NCI-H1930 (cell line): Measurements from ENCODE around the gene DHX34.
"Not testable (repeated sequence)": the region's sequence is repeated elsewhere in the genome, so short reads cannot be mapped to it uniquely, and the experiment has no call there.

ENCODE experiments used
- DNase-seq, 2 experiments: peaks; one replicate each; lab custom pipeline; 2025; lab: John Stamatoyannopoulos, UW

DHX34 gene

GRCh38 chr19:47370045-47370611 is 21.0 kb downstream of the DHX34 start:
- no peak for DNase-seq

DNA sequence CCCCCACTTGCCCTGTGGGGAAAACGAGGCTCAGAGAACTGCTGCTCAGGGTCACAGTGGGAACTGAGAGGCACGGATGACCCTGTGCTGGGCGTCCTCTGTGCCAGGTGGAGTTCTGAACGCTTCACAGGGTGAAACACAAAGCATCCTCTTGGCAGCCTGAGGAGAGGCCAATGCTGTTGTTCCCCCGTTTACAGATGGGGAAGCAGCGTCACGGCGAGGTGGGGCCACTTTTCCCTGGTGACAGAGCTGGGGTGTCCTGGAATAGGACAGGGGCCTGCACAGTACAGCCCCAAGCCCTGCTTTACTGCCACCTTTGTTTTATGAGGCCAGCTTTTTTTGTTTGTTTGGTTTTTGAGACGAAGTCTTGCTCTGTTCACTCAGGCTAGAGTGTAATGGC is 22.1 kb downstream of the DHX34 start:
- DNase-seq = no peak

GRCh38 chr19:47372603-47373002 is 23.5 kb downstream of the DHX34 start:
- no peak for DNase-seq

DNA sequence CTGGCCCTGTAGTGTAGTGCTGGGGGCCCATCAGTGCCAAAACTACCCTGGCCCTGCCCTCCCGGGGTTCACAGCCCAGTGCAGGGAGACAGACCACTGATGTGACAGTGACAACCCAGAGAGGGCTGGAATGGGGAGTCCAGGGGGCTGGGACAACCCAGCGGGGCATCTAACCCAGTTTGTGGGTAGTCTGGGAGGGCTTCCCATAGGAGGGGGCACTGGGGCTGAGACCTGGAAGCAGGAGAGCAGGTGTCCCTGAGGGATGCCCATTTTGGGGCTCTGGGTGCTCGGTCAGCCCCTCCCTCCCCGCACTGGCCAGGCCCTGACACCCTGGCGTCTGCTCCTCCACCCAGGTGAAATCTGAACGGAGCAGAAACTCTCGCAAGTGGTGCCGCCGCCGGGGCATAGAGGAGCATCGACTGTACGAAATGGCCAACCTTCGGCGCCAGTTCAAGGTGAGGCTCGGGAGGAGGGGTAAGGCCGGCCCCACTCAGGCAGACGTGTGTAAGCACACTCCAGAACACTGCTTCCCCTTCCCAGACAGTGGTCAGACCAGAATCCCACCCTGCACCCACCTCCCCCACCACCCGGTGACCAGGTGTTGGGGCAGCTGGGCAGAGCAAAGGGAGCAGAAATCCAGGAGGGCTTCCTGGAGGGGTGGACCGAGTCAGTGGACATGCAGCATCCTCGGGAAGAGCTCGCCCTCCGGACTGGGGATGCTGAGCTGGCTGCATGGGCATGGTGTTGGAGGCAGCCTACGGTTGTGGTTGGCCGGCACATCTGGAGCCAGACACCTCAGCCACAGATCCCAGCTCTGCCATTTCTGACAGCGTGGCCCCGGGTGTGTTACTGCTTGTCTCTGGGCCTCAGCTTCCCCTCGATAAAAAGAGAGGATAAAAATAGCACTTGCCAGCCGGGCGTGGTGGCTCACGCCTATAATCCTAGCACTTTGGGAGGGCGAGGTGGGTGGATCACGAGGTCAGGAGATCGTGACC is 24.4 kb downstream of the DHX34 start:
- no peak for DNase-seq

DNA sequence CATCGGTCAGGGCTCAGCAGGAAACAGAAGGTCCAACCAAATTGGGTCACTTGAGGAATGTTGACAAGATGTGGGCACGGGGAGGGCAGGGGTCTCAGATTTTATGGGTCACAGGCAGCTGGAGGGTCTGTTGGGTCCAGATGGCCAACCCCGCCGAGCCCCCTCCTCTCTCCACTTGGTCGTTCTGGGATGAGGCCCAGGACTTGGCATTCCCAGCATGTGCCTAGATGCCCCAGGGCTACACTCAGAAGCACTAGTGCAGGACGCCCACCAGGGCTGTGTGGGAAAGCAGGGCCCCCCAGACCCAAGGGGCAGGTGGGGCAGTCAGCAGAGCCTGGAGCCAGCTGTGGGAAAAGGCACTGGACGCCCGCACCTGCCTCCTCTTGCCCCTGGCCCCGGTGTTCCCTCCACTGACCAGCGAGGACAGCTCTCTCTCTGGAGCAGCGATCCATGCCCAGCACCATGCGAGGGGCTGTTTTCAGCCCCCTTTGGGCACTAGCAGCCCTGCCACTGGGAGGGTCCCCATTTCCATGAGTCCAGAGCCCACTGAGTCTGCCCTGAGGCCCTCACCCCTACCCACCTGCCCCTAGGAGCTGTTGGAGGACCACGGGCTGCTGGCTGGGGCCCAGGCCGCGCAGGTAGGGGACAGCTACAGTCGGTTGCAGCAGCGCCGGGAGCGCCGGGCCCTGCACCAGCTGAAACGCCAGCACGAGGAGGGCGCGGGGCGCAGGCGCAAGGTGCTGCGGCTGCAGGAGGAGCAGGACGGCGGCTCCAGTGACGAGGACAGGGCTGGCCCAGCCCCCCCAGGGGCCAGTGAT is 26.0 kb downstream of the DHX34 start:
- DNase-seq = no peak

GRCh38 chr19:47375694-47376588 is 26.8 kb downstream of the DHX34 start:
- no peak for DNase-seq

DNA sequence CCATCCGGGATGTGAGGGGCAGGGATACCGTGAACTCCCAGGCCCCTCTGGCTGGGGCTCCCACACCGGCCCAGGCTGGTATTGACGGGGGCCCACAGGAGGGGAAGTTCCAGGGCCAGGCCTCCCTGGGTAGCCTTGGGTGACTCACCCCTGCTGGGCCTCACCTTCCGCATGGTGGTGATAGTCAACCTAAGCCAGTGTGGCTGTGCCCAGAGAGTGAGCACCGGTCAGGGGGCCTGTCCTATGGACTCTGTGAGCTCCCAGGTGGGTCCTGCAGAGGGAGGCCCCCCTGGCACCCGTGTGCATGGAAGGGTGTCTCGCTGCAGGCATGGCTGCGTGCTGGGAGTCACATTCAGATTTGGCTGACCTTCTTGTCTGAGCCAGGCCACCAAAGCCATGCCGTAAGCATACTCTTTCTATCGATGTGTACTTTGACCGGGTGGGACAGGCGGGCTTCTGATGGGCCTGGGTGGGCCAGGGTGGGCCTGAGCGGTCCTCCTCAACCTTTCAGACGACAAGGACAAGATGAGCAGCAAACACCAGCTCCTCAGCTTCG is 27.6 kb downstream of the DHX34 start:
- DNase-seq = no peak

- DNase-seq = no peak
Measured at GRCh38 chr19:47377208-47377701, 28.1 kb downstream of the DHX34 start.

DNA sequence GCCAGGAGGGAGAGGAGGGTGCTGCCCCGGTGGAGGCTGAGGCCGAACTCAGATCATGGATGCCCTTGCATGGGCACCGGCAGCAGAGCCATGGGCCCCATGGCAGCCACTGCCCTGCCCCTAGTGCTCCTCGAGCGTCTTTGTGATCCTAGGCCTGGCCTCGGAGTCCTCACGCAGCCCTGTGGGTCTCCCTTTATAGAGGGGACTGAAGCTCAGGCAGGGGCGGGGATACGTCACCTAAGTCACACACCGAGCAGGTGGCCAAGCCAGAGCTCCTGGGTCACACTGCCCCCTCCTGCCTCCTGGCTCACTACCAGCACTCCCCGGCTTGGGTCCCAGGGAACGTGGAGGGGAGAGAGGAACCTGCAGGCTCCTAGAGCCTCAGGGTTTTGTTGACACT is 28.7 kb downstream of the DHX34 start:
- DNase-seq = no peak

DNA sequence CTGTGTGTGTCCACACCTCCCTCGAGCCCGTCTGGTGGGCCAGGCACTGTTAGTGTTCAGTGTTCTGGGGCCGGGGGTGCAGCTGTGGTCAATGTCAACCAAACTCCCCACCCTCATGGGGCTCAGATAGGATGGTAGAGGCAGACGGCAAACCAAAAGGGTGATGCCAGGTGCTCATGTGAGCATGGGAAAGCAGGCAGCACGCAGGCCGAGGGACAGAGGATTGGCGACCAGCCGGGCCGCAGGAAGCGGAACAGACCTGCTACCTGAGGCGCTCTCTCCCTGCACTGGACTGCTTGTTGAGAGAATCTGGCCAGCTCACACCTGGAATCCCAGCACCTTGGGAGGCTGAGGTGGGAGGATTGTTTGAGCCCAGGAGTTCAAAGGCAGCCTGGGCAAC is 29.1 kb downstream of the DHX34 start:
- DNase-seq = no peak

- DNase-seq = no peak
Measured at GRCh38 chr19:47379381-47379938, 30.3 kb downstream of the DHX34 start.

DNA sequence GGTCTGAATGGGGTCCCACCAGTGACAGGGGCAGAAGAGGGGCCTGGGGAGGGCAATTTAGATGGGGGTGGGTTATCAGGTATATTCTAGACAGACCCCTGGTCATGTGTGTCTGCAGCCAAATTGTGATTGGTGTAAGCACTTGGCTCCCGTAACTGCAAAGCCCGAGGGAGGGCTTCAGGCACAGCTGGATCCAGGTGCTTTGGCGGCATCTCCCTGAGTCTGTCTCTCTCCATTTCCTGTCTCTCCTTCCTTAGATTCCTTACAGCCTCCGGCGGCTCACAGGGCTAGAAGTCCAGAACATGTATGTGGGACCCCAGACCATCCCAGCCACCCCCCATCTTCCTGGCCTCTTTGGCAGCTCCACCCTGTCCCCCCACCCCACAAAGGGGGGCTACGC is 31.4 kb downstream of the DHX34 start:
- DNase-seq = no peak

DNA sequence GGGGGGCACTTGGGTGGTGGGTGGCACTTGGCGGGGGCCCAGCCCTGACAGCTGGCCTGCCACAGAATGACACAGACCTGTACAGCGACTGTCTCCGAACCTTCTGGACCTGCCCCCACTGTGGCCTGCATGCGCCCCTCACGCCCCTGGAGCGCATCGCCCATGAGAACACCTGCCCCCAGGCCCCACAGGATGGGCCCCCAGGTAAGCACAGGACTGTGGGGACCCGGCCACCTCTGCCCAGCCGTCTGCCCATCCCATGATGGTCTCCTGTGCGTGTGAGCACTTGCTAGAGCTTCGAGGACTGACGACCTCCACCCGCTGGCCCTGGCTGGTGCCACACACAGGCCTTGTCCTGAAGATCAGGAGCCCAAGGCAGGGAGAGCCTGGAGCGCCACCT is 32.0 kb downstream of the DHX34 start:
- no peak for DNase-seq

DNA sequence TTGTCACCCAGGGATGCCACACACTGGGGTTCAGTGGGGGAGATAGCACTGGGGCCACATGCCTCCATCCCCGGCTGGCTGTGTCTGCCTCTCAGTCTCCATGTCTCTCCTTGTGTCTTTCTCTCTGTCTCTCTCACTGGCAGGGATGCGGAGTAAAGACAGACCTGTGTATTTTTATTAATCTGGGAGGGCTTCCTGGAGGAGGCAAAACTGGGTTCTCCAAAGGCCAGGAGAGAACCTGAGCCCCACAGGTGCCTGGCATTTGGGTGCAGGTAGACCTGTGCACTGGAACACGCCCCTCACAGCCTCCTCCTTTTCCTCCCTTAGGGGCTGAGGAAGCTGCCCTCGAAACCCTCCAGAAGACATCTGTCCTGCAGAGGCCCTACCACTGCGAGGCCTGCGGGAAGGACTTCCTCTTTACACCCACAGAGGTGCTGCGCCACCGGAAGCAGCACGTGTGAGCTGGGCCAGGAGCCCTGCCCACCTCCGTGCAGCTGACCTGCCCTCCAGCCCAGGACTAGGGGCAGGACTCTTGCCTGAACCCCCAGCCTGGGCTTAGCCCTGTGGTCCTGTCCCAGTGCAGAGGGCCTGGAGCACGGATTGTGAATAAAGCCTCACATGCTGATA is 32.7 kb downstream of the DHX34 start:
- no peak for DNase-seq

GRCh38 chr19:47383890-47384289 is 34.8 kb downstream of the DHX34 start:
- DNase-seq = not testable (repeated sequence)

DNA sequence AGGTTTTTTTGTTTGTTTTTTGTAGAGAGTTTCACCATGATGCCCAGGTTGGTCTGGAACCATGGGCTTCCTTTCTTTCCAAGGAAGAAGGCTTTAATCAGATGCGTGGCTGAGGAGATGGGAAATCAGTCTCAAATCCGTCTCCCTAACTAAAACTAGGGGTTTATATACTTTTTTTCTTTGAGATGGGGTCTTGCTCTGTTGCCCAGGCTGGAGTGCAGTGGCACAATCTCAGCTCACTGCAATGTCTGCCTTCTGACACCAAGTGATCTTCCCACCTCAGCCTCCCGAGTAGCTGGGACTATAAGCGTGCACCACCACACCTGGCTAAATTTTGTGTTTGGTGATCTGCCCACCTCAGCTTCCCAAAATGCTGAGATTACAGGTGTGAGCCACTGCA is 35.4 kb downstream of the DHX34 start:
- DNase-seq = not testable (repeated sequence)

DNA sequence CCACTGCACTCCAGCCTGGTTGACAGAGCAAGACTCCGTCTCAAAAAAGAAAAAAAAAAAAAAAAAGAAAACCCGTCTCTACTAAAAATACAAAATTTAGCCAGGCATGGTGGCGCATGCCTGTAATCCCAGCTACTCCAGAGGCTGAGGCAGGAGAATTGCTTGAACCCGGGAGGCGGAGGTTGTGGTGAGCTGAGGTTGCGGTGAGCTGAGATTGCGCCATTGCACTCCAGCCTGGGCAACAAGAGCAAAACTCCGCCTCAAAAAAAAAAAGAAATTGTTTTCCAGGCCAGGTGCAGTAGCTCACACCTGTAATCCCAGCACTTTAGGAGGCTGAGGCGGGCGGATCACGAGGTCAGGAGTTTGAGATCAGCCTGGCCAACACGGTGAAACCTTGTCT is 37.5 kb downstream of the DHX34 start:
- DNase-seq = not testable (repeated sequence)

- not testable (repeated sequence) for DNase-seq
Measured at GRCh38 chr19:47387623-47388022, 38.5 kb downstream of the DHX34 start.

DNA sequence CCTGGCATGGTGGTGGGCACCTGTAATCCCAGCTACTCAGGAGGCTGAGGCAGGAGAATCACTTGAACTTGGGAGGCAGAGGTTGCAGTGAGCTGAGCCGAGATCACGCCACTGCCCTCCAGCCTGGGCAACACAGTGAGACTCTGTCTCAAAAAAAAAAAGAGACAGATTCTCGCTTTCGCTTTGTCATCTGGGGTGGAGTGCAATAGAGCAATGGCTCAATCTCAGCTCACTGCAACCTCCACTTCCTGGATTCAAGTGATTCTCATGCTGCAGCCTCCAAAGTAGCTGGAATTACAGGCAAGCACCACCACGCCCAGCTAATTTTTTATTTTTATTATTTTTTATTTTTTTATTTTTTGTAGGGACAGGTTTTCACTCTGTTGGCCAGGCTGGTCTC is 39.6 kb downstream of the DHX34 start:
- not testable (repeated sequence) for DNase-seq

GRCh38 chr19:47389150-47389556 is 40.0 kb downstream of the DHX34 start:
- DNase-seq = no peak
